ENCODE measurements around the gene ARRDC4.

GRCh38 chr15:97940993-97941392 is 19.5 kb upstream of the ARRDC4 start:
- no peak for TF ChIP-seq ZNF660 (tag by site-specific recombination; IDR thresholded peaks at IDR 0.05)
- no peak for TF ChIP-seq ZNF174 (tag by site-specific recombination; IDR thresholded peaks at IDR 0.05)
